Endodermal cell (in vitro differentiated cells): ENCODE results near the gene NYNRIN. TPM values are rescaled to one million over a fixed set of nuclear protein-coding genes. Genes with fewer than 3 reads are reported as not detected.

ENCODE experiments used
- DNase-seq: peaks from one replicate; pipeline ENCODE4 v3.0.0-alpha.2; 2017
- H3K27ac ChIP-seq: 2 replicates; pipeline ENCODE4 v1.5.1; 2013; ENCODE audit warnings: mild to moderate bottlenecking, low read depth, low read length, moderate library complexity
- H3K27me3 ChIP-seq: 2 replicates; pipeline ENCODE4 v1.6.1; 2013; ENCODE audit warnings: mild to moderate bottlenecking, low read length, moderate library complexity; ENCODE audit not compliant: insufficient read depth, control insufficient read depth, poor library complexity, severe bottlenecking
- H3K36me3 ChIP-seq: 2 replicates; pipeline ENCODE4 v1.7.0; 2013; ENCODE audit warnings: mild to moderate bottlenecking, low read length, moderate library complexity; ENCODE audit not compliant: control insufficient read depth, insufficient read depth
- H3K4me1 ChIP-seq: one replicate; pipeline ENCODE4 v1.7.0; 2013; ENCODE audit warnings: low read length; ENCODE audit not compliant: control insufficient read depth, insufficient read depth
- H3K4me3 ChIP-seq: 2 replicates; pipeline ENCODE4 v1.5.1; 2013; ENCODE audit warnings: mild to moderate bottlenecking, low read length, moderate library complexity
- H3K9ac ChIP-seq: 2 replicates; pipeline ENCODE4 v1.6.1; 2013; ENCODE audit warnings: mild to moderate bottlenecking, low read length, moderate library complexity; ENCODE audit not compliant: poor library complexity, severe bottlenecking; ENCODE audit errors: extremely low read depth
- H3K9me3 ChIP-seq: 2 replicates; pipeline ENCODE4 v1.6.1; 2013; ENCODE audit warnings: mild to moderate bottlenecking, low read length, moderate library complexity; ENCODE audit not compliant: control insufficient read depth
- H3K27ac Mint-ChIP-seq: 2 replicates; pipeline ENCODE4 v1.8.0; 2020; ENCODE audit warnings: mixed read lengths
- H3K27me3 Mint-ChIP-seq: 2 replicates; pipeline ENCODE4 v1.8.0; 2021; ENCODE audit warnings: mild to moderate bottlenecking, mixed read lengths; ENCODE audit not compliant: insufficient read depth
- H3K36me3 Mint-ChIP-seq: 2 replicates; pipeline ENCODE4 v1.8.0; 2020; ENCODE audit warnings: low read depth, mixed read lengths
- H3K4me1 Mint-ChIP-seq: 2 replicates; pipeline ENCODE4 v1.8.0; 2020; ENCODE audit warnings: mixed read lengths
- H3K4me3 Mint-ChIP-seq: 2 replicates; pipeline ENCODE4 v1.8.0; 2020; ENCODE audit warnings: mild to moderate bottlenecking, moderate library complexity, mixed read lengths
- H3K9me3 Mint-ChIP-seq: 2 replicates; pipeline ENCODE4 v1.8.0; 2020; ENCODE audit warnings: mild to moderate bottlenecking, mixed read lengths
- CTCF ChIP-seq: fragments of 200-600 bp; sonication (generic); conservative IDR thresholded peaks from 2 replicates; pipeline ENCODE4 v1.5.0; 2021; ENCODE audit warnings: antibody characterized with exemption, mild to moderate bottlenecking
- WGBS, 2 experiments: methylation state at CpG; one replicate each; pipeline versions ENCODE4 v1.1.5 to v1.1.7; 2013; ENCODE audit warnings: missing lambda C conversion rate in 2 of 2, mixed read lengths in 1 of 2; ENCODE audit not compliant: insufficient coverage in 1 of 2, insufficient read length in 1 of 2; 5-methylcytosine and 5-hydroxymethylcytosine counted together
- total RNA-seq, 2 donors: library from RNA; stranded (reverse); fragmentation: NEBNext Ultra II Directional in 1 of 2; extraction: Animal tissue kit (Norgen Biotek cat#: 25700) in 1 of 2; gene quantifications; 2 replicates in 1 of 2; 3 replicates in 1 of 2; pipeline ENCODE4 v1.2.1, GENCODE V29; 2021

NYNRIN gene
- total RNA-seq, 2 donors from 2014 or later = 19.5 to 19.7 TPM

- no peak for TF ChIP-seq CTCF
- Histone ChIP-seq H3K27me3 (no peaks in the 10 kb centered on the region), H3K27ac (no peak overlapping the region), H3K9me3 (peaks cover 47% of the 10 kb centered on the region), H3K36me3 (peaks cover 9% of the 10 kb centered on the region), H3K9ac (no peak overlapping the region), H3K4me1 (no peaks in the 10 kb centered on the region), H3K4me3 (no peak overlapping the region)
- no peak overlapping the region for H3K4me3 Mint-ChIP-seq
- peaks cover 2% of the 10 kb centered on the region for H3K27me3 Mint-ChIP-seq
- DNase-seq = no peak
- peaks cover 42% of the 10 kb centered on the region for H3K9me3 Mint-ChIP-seq
- H3K27ac Mint-ChIP-seq = no peak overlapping the region
- peaks cover 38% of the 10 kb centered on the region for H3K36me3 Mint-ChIP-seq
- no peaks in the 10 kb centered on the region for H3K4me1 Mint-ChIP-seq
These were observed 58.2 kb downstream of the NYNRIN start for GRCh38 chr14:24456980-24457379.

- DNase-seq = no peak
- no peaks in the 10 kb centered on the region for H3K4me1 ChIP-seq
- 71 to 74% methylated on average over 1 of the region's 1 CpG for WGBS, 2 experiments
These were observed 59.9 kb downstream of the NYNRIN start for GRCh38 chr14:24458736-24459135.

GRCh38 chr14:24459331-24459730, 60.5 kb downstream of the NYNRIN start:
- H3K4me3 ChIP-seq = no peak overlapping the region
- WGBS, 2 experiments = 88 to 92% methylated on average over 1 to 3 of the region's 3 CpGs
- no peaks in the 10 kb centered on the region for H3K27me3 ChIP-seq
- DNase-seq = no peak
- peaks cover 3% of the 10 kb centered on the region for H3K36me3 ChIP-seq
- H3K27ac ChIP-seq = no peak overlapping the region
- no peak for TF ChIP-seq CTCF
- Mint-ChIP-seq H3K36me3 (peaks cover 16% of the 10 kb centered on the region), H3K9me3 (peaks cover 18% of the 10 kb centered on the region), H3K4me1 (no peaks in the 10 kb centered on the region), H3K27ac (no peak overlapping the region), H3K4me3 (no peak overlapping the region), H3K27me3 (peaks cover 2% of the 10 kb centered on the region)
- no peak overlapping the region for H3K9ac ChIP-seq
- no peaks in the 10 kb centered on the region for H3K4me1 ChIP-seq
- H3K9me3 ChIP-seq = peaks cover 28% of the 10 kb centered on the region

More at GRCh38 chr14:24458736-24459135, 59.9 kb downstream of the NYNRIN start:
- Histone ChIP-seq H3K4me3 (no peak overlapping the region), H3K27me3 (no peaks in the 10 kb centered on the region), H3K9ac (no peak overlapping the region), H3K36me3 (peaks cover 9% of the 10 kb centered on the region), H3K27ac (no peak overlapping the region), H3K9me3 (peaks cover 34% of the 10 kb centered on the region)
- Mint-ChIP-seq H3K27me3 (peaks cover 2% of the 10 kb centered on the region), H3K4me1 (no peaks in the 10 kb centered on the region), H3K36me3 (peaks cover 22% of the 10 kb centered on the region), H3K27ac (no peak overlapping the region), H3K4me3 (no peak overlapping the region), H3K9me3 (peaks cover 24% of the 10 kb centered on the region)
- TF ChIP-seq CTCF = no peak
